HK-2 (cell line): ENCODE data around the gene HS3ST6.
"Not testable (repeated sequence)": the region's sequence is repeated elsewhere in the genome, so short reads cannot be mapped to it uniquely, and the experiment has no call there.

ENCODE experiments used
- DNase-seq: peaks from one replicate; pipeline ENCODE4 v3.0.0-alpha.2; 2018; ENCODE audit not compliant: unreplicated experiment

The HS3ST6 gene

DNA sequence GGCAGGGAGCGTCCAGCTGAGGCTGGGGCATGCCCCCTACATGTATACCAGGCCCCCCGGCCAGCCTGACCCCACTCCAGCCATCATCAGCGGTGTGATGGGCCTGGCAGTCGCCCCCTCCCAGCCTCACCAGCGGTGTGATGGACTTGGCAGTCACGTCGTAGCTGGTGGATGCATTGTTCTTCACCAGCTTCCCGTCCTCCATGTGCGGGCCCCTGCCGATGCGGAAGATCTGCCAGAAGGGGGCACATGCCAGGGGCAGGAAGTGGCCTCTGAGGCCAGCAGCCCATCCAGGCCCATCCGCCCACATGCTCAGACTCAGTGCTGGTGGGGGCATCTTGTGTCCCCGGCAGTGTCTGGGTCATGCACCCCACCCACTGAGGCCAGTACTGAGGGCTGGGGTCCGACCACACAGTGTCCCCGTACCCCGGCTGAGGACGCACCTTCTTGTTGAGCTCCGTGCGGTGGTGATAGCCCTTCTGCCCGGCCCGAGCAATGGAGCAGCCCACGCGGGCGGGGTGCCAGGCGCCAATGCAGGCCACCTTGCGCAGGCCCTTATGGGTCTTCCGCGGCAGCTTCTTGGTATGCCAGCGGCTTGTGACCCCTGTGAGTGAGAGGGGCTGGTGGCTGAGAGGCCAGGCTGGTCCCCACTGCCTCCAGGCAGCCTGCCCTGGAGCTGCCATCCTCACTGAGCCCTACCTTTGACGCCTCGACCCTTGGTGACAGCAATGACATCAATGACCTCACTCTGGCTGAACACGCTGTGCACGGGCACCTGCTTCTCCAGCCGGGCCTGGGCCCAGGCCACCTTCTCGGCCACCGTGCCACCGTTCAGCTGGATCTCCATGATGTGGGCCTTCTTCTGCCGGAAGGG, 28.5 kb upstream of the HS3ST6 start:
- no peak for DNase-seq

GRCh38 chr16:1945559-1946391, 27.6 kb upstream of the HS3ST6 start:
- no peak for DNase-seq

- DNase-seq: no peak
These were observed 26.5 kb upstream of the HS3ST6 start for GRCh38 chr16:1944612-1945199.

DNA sequence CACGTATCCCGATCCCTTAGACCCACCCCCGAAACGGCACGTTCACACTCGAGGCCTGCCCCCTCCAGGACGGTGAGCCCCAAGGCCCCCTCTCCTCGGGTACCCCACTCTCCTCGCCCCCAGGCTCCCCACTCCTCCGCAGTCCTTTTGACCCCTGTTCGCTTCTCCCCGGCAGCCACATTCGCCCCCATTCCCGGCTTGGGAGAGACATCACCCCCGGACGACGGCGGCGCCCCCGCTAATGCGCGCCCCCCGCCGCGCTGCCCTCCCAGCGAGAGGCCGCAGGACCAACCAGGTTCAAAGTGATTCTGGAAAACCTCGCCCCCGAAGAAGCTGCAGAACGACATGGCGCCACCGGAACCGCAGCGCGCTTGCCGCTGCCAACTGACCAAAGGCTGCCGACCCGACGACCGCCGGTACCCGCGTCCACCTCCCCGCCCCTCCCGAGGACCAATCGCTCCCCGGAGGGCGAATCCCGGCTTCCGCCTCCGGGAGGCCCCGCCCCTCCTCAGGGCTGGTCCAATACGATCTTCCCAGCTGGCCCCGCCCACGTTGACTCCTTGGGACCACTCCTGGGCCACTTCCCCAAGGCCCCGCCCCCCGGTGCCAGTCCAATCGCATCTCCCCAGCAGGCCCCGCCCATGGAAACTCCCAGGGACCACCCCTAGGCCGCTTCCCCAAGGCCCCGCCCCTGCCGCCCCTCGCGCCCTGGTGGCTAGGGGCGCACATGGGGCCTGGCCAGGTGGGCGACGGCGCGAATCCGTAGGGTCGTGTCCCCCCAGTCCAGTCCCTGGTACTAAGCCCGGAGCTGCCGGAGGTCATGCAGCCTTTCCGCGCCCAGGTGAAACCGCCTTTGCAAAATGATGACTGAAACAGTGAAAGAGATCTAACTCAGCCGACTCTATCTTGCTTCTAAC, 24.9 kb upstream of the HS3ST6 start, which contains the start of gene MSRB1:
Gene MSRB1 (minus strand): TSS at position 390 of the 917 bp plus-strand sequence. CDS start 43 bp downstream, at position 347.
- peak; percentile 96 for DNase-seq

GRCh38 chr16:1942047-1942809, 24.0 kb upstream of the HS3ST6 start:
- DNase-seq: peak; percentile 28

DNA sequence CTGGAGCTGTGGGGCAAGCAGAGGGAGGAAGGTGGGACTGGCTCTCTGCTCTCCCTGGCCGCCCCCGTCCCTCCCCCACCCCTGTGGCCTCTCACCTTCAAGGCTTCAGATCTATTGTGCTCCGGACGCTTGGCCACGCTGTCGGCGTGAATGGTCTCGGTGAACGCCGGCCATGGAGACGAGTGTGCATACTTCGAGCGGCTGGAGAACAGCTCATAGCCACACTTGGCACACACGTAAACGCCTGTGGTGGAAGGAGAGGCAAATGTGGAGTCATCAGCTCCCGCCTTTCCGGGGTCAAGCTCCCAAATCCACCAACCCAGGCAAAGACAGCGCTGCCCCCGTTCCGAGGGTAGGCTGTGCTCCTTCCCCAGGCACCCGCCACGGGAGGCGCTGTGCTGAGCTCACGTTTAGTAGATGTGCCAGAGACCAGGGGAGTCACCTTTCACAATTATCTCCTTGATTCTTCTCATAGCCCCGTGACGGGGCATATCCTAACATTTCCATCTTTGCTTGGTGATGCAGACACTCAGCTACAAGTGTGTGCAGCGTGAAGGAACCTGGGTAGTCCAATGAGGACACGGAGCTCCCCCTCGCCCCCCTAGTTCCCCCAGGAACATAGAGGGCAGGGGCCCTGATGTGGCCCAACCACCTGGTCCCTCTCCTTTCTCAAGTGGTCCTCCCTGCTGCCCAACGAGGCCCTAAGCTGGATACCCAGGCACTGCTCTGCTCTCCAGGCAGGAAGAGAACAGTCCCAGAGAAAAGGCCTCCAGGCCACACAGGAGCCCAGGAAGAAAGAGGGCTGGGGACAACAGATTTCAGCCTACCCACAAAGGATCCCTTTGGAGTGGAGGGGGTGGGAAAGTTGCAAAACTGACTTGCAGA, 23.2 kb upstream of the HS3ST6 start:
- peak; percentile 76 for DNase-seq

- DNase-seq: peak; percentile 44
These were observed 22.3 kb upstream of the HS3ST6 start for GRCh38 chr16:1940273-1941161.

DNA sequence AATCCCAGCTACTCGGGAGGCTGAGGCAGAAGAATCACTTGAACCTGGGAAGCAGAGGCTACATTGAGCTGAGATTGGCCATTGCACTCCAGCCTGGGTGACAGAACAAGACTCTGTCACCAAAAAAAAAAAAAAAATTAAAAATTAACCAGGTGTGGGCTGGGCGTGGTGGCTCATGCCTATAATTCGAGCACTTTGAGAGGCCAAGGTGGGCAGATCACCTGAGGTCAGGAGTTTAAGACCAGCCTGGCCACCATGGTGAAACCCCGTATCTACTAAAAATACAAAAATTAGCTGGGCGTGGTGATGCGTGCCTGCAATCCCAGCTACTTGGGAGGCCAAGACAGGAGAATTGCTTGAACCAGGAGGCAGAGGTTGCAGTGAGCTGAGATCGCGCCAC, 21.6 kb upstream of the HS3ST6 start:
- DNase-seq: not testable (repeated sequence)

DNA sequence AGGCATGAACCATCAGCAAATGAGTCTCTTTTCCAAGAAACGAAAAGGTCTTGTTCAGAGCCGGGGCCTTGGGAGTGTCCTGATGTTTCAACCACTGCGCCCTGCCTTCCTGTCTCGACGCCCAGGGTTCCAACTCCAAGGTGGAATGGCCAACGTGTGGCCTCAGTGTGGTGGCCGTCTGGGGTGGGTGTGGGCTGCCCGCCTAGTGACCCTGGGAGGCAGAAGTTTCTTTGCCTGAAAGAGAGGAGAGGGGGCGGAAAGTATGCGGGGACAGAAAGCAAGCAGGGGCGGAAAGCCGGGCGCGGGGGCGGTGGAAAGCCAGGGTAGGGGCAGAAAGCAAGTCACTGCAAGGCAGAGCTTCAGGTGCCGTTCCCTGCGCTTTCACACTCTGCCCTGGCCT, 20.7 kb upstream of the HS3ST6 start:
- no peak for DNase-seq

GRCh38 chr16:1938316-1938715, 20.1 kb upstream of the HS3ST6 start:
- no peak for DNase-seq

DNA sequence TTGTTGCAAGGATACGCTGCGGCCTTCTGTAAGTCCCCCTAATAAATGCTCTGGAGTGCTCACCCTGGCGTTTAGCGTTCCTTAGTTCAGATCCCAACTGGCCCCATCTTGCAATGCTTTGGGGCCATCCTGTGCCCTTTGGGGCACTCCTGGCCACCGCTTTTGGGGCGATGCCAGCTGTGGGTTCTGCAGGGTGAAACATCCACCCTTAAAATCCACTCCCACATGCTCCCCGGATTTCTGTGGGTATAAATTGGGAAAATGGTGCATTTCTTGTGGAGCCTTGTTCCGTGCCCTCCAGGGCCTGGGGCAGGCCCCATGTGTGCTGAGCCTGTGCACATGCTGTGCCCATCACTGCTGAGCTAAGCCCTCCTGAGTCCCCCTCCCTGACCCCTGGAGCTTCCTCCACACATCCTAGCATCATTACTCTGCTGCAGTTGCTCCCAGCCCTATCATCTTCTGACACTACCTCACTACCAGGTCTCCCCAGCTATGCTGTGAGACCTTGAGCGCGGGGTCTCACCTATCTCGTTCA, 18.8 kb upstream of the HS3ST6 start:
- DNase-seq: no peak

DNA sequence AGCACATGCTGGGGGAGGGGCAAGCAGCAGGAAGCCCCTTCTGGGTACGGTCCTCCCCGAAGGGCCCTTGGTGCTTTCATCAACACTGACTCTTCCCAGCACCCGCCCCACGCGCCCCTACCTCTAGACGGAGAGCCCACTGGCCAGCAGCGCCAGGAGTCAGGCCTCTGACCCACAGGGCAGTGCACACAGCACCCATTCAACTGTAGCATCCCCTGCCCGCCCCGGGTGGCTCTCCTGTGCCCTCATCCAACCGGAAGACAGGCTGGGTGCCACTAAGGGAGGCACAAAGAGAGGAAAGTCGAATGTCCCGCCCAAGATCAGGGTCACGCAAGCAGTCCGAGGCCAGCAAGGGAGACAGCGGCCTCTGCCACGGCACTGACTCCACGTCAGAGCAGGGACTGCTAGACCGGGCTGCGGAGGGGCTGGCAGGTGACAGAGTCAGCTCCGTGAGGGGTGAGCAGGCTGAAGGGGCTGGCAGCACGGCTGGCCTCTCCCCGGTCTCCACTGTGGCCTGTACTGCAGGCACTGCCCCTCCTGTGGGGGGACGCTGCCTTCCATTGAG, 15.0 kb upstream of the HS3ST6 start:
- no peak for DNase-seq

DNA sequence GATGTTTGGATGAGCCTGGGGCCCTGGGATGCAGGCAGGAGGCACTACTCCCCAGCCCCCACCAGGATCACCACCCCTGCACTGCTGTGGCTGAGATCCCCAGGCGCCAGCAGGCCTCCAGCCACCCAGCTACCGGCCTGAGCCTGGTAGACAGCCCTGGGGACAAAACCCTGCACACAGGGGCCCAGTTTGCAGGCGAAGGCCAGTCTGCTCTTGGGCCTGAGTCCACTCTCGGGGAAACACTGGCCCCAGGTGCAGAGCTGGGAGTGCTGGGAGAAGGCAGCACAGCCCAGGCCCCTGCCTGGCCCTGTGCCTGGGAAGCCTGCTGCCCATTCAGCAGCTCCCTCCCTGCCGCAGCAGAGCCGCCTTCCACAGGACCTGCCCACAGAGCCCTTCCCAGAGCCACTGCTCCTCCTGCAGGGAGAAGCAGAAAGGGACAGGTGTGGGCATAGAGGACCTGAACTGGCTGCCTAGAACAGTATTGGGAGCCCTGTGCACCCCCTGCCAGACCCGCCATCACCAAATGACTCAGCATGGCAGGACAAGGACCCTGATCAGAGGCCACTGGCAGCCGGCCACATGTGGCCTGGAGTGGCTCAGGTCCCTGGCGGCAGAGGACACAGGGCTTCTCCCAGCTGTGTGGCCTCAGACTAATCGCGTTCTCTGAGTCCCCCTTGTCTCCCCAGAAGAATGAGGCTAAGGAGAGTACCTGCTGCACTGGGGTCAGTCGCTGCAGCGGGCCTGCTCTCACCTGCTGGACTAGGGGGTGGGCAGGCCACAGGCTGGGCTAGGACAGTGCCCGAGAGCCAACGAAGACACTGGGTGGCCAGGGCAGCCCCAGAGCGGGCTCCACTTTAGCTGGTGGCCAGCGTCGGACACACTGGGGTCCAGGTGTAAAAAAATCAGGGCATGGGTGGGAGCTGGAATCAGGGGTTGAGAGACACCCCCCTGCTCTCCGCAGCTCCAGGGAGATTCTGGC, 14.1 kb upstream of the HS3ST6 start:
- peak; percentile 48 for DNase-seq

DNA sequence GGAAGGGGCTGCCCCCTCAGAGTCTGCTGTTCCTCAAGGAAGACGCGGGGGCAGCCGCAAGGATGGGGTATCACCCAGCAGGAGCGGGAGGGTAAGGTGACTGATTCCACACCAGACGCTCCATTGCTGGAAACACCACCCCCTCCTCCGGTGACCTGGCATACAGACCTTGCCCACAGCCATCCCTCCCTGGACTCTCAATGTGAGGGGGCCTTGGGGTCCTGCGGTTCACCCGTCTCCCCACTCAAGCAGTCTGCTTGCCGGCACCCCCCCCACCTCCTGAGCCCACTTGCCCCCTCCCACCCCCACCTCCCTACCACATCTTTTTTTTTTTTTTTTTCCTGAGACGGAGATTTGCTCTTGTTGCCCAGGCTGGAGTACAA, 12.1 kb upstream of the HS3ST6 start:
- no peak for DNase-seq

- peak; percentile 87 for DNase-seq
These were observed 11.5 kb upstream of the HS3ST6 start for GRCh38 chr16:1929578-1930337.

- DNase-seq: peak; percentile 37
These were observed 10.9 kb upstream of the HS3ST6 start for GRCh38 chr16:1929105-1929504.
